ENCODE measurements around the gene ANKS1B.
"Not testable (repeated sequence)": the region's sequence is repeated elsewhere in the genome, so short reads cannot be mapped to it uniquely, and the experiment has no call there.

ANKS1B gene

DNA sequence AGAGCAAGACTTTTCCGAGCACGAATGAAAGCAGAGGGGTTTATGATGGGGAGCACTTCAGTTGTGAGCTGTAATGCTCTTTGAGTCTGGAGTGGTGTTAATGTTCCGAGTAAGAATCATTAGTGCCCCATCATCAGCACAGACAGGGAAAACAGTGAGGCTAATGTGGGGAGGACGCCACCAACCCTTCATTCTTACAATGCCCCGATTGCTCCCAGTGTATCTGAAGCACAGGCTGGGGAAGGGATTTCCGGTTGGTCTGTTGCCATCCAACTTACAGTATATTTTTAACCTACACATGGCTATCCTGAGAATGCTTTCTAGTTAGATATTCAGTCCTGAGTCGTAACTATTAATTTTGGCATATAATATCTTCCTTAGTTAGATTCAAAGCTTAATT lies 1198.1 kb downstream of the ANKS1B start:
- DNase-seq = no peak

DNA sequence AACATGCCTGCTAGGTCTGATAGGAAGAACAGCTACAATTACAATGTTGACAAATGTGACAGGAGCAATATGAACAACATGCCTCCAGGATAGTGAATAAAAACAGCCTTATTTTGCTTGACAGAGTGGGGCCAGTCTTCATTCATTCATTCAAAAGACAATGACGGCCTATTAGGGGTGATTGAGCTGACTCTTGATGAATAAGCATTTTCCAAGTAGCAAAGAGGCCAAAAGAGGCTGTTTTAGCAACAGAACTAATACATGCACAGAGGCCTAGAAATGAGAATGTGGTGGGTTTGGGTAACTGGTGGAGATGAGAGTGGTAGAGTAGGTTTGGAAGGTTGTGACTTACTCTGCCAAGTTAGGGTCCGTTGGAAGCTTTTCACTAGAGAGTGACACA lies 1201.3 kb downstream of the ANKS1B start:
- no peak for DNase-seq

DNA sequence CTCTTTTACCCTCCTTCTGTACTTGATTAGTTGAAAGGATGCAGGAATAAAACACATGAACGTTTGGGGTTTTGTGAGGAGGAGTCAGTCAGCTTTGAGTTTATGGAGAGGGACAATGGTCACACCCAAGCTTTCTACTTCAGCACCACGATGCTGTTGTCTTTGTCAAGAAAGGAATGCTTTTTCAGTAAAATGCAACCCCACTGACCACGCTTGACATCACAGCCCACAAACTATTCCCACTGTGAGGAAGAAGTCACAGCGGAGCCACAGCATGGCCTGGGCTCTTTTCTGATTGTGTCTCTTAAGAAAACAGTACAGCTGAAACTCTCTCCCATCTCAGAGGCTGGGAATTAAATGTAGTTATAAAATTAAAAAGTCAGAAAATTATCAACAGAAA lies 1204.5 kb downstream of the ANKS1B start:
- DNase-seq = no peak

DNA sequence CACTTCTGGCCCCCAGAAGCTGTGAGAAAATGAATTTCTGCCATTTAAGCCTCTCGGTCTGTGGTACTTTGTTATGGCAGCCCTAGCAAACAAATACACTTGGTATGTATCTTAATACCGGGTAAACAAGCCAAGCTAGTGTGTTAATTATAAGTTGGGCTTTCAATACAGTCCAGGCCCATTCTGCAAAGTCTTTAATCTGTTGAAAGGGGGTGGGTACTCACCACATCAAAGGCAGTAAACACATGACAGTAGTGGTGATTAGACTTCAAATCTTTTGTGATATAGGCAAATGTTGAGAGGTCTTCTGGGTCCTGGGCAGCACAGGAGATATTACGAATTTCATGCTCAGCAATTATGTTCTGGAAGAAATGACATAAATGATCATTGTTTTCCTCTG lies 1211.9 kb downstream of the ANKS1B start:
- no peak for DNase-seq

DNA sequence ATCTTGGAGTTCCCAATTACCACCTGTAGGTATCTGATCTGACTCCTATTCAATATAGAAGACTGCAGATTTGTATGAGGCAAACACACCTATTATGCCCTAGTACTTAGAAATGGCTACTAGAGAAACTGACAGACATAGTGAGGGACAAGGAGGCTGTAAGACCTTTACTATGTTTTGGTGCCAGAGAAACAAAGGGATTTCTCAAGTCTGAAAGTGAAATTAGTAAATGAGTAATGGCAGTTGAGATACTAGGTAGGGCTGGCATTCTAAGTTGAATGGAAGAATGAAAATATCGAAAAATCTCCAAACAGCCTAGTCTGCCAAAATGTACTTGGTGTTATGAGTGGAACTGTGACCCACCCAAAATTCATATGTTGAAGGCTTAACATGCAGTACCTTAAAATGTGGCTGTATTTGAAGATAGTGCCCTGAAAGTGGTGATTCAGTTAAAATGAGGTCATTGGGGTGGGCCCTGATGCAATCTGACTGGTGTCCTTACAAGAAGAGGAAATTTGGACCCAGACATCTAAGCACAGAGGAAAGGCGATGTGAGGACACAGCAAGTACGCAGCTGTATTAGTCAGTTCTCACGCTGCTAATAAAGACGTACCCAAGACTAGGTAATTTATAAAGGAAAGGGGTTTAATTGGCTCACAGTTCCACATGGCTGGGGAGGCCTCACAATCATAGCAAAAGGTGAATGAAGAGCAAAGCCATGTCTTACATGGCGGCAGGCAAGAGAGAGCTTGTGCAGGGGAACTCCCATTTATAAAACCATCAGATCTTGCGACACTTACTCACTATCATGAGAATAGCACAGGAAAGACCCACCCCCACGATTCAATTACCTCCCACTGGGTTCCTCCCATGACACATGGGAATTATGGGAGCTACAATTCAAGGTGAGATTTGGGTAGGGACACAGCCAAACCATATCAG lies 1212.7 kb downstream of the ANKS1B start:
- no peak for DNase-seq

DNA sequence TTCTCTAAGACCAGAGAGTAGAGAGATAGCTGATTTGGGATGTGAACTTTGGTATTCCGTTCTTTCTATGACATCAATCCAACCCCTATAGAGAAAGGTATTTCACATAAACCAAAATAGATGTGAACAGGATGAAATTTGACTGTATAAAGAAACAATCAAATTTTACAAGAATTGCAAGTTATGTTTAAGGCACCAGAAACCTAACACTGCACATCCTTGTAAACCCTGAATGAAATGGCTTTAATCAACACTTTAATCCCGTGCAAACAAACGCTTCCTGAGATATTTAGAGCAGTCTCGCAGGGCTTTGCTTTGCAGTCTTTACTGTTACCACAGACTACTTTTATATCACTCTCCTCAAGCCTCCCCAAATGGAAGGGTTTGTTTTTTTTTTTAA lies 1214.5 kb downstream of the ANKS1B start:
- no peak for DNase-seq

DNA sequence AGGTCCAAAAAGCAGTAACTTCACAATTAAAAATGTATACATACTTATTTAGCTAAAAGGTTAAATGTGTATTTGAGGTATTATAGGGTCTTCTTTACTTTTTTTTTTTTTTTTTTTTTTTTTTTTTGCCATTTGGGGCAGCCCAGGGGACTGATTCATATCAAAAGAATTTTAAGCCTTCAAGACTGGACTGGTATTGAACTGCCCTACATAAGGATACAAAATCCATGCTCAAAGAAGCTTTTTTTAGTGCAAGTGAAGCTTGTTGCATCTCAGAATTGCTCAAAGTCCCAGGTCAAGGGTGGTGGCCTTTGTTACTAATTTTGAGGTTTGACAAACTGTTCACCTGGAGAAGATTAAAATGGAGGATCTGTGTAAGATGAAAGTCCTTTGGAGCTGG lies 1215.7 kb downstream of the ANKS1B start:
- no peak for DNase-seq

DNA sequence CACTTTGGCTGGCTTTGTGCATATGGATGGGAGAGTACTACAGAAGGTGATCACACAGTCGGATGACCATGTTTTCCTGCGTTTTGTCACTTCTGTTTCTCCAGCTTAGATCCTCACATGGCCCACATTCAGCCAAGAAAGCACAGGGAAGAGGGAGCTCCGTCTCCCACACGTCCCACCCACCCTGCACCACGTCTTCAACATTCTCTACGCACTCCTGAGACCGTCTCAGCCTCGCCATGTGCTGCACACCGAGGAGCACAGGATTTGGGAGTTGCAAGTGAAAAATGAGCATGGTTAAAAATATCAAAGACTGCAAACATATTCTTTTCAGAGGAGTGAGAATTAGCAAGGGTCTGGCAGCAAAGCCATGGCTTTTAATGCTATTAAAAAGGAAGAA lies 1217.5 kb downstream of the ANKS1B start:
- no peak for DNase-seq

DNA sequence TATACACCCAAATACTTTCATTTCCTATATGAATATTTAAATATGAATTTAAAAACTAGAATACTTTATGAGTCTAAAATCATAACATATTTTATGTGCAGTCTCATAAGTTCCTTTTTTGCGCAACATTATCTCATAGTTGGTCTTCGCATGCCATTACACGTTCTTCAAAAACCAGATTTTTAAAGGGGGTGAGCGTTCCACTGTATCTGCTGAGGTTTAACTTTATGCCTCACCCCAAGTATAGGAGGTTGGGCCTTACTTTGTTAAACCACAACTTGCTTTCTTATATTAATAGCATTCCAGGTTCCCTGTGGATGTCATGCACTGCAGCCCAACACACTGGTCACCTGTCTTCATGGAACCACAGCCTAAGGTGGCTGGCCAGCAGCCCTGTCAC lies 1221.1 kb downstream of the ANKS1B start:
- DNase-seq = no peak

DNA sequence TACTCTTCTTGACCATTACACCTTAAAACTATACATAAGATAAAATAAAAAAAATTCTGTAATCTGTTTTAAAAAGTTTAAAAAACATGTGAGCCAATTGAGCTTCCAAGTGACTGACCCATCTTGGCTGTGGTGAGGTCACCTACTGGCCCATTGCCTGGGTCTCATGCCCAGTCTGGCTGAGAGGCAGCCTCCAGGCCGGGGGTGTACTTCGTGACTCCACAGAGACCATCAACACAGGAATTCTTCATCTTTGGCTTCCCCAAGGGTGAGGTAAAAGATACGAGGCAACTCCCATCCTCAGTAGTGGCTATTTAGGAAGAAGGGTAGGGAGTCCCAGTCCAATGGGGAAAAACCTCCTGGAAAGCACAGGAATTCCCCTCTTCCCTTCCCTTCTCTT lies 1226.4 kb downstream of the ANKS1B start:
- DNase-seq = no peak

DNA sequence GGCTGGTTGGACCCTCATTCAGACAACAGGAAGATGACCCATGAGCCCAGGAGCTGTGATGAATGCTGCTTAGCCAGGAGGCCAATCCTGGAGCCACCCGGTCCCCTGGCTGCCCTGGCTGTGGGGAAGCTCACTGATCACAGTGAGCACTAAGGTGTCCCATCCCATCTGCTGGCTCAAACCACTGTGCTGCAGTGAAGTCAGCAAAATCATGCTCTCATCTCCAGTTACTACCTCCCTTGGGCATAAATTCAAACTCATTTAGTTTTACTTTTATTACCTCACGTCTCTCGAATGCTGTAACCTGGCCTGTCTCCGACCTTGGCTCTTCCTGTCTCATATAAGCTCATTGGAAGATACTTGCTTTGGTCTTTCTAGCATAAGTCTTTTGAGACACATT lies 1227.3 kb downstream of the ANKS1B start:
- DNase-seq = no peak

DNA sequence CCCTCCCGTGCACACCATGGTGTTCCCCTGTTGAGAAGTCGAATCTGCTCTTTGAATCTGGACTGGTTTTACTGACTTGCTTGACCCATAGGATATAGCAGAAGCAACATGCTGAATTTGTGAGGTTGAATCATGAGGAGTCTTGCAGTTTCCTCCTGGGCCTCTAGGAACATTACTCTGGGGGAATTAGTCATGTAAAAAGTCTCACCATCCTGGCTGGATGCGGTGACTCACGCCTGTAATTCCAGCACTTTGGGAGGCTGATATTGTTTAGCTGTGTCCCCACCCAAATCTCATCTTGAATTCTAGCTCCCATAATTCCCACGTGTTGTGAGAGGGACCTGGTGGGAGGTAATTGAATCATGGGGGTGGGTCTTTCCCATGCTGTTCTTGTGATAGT lies 1228.9 kb downstream of the ANKS1B start:
- DNase-seq = not testable (repeated sequence)

DNA sequence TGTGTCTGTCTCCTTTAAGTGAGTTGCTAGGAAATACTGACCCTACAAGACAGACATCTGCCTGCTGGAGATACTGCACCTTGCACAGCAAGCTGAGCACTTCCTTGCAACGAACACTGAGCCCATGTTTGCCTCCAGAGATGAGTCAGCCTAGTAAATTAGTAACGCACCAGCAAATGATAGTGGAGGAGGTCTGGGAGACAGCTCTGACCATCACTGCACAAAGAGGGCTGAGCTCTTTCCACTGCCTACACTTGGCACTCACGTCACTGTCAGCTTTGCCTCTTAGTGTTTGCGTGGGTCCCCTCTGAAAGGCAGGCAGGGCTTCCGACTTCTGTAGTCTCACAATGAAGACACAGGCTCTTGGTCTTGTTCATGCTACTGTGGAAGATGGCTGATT lies 1230.6 kb downstream of the ANKS1B start:
- DNase-seq = peak; percentile 19

DNA sequence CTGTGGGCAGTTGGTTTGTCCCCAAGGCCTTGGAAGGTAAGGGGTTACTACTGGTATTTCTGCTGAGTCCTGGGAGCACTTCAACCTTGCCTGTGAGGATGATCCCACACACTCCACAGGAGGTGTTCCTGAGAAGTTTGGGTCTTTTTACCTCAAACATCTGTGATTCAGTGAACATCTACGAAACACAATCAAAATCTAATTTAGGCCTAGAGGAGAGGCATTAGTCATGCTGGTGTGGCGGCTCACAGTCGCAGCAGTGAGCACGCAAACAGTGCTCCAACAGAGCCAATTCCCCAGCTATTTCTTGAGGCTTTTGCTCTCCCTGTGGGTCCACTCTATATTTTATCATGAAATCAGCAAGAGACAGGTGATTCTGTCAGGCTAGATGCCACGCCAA lies 1232.0 kb downstream of the ANKS1B start:
- no peak for DNase-seq

DNA sequence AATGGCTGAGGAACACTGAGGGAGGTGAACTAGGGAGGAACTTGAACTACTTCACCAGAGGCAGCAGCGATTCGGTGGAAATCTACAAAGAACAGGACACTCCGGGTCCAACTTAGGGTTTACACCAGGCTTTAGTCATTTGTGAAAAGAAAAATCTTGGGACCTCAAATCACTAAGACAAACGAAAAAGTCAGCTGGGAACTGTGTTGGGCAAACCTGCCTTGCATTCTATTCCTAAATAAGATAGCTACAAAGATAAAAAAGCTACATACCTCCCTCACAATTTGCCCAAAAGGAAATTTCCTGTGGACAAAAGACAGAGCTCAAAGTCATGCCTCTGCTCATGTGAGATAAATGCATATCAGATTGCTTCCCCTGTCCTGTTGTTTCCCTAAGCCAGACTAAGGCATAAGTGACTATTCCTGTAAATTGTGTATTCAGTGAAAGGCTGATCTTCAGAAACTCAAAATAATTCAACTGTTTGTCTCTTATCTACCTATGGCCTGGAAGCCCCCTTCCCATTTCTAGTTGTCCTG lies 1233.1 kb downstream of the ANKS1B start:
- DNase-seq = no peak

DNA sequence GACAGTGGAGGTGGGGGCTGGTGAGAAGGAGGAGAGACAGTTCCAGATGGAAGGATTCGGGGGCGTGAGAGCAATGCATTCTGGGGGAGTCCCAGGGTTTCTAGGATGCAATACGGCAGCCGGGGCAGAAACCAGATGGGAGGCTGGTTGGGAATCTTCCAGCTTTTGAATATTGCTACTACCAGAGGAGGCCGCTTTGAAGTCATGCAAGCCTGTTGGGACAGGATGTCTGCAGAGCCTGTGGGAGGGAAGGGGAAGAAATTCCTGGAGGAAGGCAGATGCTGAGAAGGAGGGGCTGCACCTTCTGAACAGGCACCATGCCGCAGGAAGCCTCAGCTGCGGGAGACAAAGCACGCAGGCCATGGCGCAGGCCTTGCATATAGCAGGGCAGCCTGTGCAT lies 1234.2 kb downstream of the ANKS1B start:
- DNase-seq = no peak

DNA sequence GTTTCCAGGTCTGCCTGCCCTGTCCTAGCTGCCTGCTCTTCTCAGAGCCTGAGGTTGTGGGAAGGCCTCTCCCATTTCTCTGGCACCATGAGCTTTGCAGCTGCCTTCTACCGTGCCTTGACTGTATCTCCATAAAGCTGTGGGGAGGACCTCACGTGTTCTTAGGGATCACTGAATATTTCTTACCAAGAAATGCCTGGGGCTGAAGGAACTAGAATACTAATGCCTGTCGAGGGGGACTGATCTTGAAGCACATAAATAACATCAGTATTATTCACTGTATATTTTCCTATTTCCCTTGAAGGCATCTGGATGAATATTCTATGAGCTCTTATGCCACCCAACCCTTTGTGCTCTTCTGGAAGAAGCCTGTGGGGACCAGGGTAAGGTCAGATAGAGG lies 1236.3 kb downstream of the ANKS1B start:
- DNase-seq = no peak

DNA sequence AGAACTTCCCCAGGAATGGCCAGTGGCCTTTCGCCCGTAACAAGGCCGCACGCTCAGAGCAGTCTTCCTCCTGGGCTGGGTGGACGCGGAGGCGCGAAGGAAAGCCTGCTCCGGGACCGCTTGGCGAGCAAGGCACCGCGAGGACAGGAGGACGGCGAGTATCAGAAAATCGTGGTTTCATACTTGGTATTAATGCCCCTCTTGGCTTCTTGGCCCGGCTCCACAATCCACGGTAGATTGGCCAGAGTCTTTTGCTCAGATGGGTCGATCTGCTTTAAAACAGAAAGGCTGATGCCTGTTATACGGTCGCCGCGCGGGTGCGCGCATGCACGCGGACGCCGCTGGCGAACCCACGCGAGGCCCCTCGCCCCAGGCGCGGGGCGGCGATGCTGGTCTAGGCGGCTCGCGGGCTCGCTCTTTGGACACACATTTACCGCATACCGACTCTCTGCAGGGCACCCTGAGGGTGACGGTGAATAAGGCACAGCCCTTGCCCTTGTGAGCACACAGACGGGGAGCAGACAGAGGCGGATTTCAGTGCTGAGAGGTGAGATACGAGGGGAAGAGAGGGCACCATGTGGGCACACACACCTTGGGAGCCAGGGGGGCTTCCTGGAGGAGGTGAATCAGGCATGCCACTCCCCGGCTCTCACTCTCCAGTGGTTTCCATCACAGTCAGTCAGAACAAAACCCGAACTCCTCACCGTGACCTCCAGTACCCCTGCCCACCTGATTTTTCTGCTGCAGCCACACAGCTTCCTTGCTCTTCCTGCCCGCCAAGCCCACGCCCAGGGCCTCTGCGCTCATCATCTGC lies 1239.0 kb downstream of the ANKS1B start:
- peak; percentile 45 for DNase-seq

DNA sequence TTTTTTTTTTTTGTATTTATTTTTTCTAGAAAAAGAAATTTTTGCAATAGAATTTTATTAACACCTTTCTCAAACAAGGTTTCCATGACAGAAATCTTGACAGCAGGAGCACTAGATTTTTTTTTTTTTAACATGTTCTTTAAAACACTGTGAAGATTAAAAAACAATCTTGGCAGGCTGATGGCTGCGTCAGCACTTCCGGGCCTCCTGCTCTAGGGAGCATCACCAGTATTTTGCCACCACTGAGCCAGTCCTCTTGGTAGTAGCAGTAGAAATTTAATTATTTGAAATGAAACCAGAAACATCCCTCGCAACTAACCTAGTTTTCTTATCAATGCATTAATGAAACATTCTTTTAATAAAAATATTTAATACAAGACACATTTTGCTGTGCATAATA lies 1240.1 kb downstream of the ANKS1B start:
- no peak for DNase-seq

DNA sequence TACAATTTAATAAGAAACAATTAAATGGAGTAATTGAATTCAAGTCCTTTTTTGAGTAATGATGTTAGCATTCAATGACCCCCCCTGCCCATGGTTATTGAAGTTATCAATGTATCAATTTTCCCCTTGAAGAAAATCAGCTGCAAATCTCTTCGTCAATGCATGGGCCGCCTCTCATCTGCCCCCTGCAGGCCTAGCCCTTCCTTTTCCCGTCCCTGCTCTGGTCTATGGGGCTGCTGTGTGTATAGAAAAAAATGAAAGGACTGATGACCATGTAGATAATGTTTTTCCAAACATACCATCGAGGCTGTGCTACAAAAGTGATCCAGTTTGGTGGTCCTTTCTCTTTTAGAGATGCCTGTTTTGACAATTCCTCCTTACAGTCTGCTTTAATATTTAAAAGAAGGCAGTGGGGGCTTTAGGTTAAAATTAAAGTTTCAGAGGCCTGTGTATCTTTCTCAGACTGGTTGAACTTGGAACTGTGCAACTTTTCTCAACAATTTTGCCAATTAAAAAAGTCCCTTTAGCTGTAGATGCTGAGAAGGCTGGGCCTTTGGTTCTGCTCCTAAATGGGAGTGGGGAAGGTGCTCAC lies 1241.3 kb downstream of the ANKS1B start:
- DNase-seq = peak; percentile 7

DNA sequence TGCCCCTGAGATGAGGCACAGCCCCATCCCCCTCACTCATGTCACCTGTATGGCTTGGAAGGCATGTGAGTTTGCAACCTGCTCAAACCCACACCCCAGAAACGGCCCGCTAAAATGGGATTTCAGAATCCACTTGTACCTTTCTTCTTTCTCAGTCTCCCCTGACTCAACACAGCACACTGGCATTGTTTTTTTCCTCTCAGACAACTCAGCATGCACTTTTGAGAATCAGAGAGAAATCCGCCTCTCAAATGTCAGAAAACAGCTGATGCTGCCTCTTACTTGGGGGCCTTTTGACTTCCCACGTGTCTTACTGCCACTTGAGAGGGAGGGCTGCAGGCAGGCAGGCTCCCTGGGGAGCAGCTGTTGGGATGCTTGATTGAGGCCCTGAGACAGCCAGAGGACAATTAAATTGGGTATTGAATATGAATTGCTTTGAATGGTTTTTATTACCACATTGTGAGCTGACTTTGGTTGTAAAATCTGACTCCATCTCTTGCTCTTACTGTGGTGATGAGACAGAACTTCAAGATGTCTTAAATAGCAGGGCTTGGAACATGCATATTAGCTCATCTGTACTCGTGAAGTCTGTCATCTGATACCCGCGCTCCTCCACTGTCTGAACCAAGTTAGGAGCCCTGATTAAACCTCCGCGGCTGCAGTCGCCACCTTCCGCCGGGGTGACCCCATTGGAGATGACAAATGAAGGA lies 1243.0 kb downstream of the ANKS1B start:
- DNase-seq = peak; percentile 2

DNA sequence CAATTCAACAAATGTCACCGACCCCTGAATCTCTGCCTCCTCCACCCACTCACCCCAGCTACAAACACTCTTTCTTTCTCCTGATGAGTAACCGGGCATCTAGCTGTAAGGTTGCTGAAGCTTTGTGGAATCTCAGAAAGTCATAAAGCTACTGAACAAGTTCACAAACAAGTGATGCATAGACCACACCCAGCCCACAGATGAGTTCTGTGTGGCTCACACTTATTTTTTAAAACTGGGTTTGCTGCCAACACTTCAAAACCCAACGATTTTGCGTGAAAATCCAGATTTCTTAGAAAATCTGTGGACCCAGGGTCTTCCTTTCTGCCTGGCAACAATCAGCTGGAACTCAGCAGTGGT lies 1243.6 kb downstream of the ANKS1B start:
- DNase-seq = peak; percentile 38

DNA sequence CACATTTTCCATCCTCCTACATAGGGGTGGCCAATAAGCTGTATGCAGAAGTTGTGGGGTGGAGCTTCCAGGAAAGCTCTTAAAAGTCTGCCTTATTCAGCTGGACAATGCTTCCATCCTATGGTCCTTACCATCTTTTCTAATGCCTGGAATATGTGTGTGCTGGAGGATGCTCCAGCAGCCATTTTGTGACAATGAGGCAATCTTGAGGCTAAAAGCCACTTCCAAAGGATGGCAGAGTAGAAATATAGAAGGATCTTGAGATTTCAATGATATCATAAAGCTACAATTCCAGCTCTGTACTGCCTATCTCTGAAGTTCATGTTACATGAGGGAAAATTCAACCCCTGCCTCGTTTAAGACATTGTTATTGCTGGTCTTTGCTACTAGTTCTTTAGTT lies 1244.0 kb downstream of the ANKS1B start:
- no peak for DNase-seq
